ENCODE data around the gene FAM131C. TPM values are rescaled to one million over a fixed set of nuclear protein-coding genes. Genes with fewer than 3 reads are reported as not detected.
"Not testable (repeated sequence)": the region's sequence is repeated elsewhere in the genome, so short reads cannot be mapped to it uniquely, and the experiment has no call there.

FAM131C gene
- total and polyA plus RNA-seq, 2 experiments from 2014 or later = 0.71 to 1.3 TPM

DNA sequence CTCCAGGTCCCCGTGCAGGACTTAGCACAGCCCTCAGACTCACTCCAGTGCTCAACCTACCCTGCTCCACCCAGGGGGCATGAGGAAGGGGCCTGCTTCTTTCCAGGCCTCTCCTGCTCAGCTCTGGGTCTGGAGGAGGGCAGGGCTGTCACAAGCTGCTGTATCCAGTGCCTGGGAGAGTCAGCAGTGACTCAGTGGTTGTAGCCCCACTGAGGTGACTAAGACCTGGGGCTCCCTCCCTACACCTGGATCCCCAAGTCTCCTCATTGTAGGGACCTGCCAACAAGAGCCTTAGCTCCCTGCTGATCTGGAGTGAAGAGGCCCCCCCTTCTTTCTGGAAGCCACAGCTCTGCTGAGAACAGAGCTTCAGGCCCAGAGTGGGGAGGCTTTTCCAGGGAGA, 36.1 kb upstream of the FAM131C start:
- Histone ChIP-seq H2AFZ (no peak overlapping the region), H3K4me2 (no peak overlapping the region), H3K9me2 (ENCODE audit: insufficient read depth) (no peaks in the 10 kb centered on the region), H3K27me3 (ENCODE audit: insufficient read depth) (no peaks in the 10 kb centered on the region), H3K27ac (ENCODE audit: low read depth) (no peak overlapping the region), H4K20me1 (replicated peaks; ENCODE audit: insufficient read depth) (no peaks in the 10 kb centered on the region), H3K4me1 (ENCODE audit: insufficient read depth) (peaks cover 11% of the 10 kb centered on the region), H3K79me2 (replicated peaks; ENCODE audit: insufficient read depth) (no peaks in the 10 kb centered on the region), H3K36me3 (ENCODE audit: insufficient read depth) (no peaks in the 10 kb centered on the region), H3F3A (replicated peaks; ENCODE audit: low read depth) (no peaks in the 10 kb centered on the region), H3K4me3 (no peak overlapping the region)
- Mint-ChIP-seq H3K36me3 (ENCODE audit: low read depth) (peaks cover 11% of the 10 kb centered on the region), H3K4me3 (no peak overlapping the region), H3K27me3 (ENCODE audit: insufficient read depth, low read depth, poor library complexity) (peaks cover 10% of the 10 kb centered on the region), H3K27ac (no peak overlapping the region), H3K9me3 (peaks cover 25% of the 10 kb centered on the region), H3K4me1 (peaks cover 16% of the 10 kb centered on the region)
- no peak for TF ChIP-seq CREB1 (CRISPR knock-in tag; IDR thresholded peaks at IDR 0.05; ENCODE audit: low read depth)
- no peak for TF ChIP-seq ZNF114 (CRISPR knock-in tag; IDR thresholded peaks at IDR 0.05)
- TF ChIP-seq POLR2AphosphoS5 (IDR thresholded peaks at IDR 0.05; ENCODE audit: low read depth) = no peak
- TF ChIP-seq, protein P1, sequence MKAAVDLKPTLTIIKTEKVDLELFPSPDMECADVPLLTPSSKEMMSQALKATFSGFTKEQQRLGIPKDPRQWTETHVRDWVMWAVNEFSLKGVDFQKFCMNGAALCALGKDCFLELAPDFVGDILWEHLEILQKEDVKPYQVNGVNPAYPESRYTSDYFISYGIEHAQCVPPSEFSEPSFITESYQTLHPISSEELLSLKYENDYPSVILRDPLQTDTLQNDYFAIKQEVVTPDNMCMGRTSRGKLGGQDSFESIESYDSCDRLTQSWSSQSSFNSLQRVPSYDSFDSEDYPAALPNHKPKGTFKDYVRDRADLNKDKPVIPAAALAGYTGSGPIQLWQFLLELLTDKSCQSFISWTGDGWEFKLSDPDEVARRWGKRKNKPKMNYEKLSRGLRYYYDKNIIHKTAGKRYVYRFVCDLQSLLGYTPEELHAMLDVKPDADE (IDR thresholded peaks at IDR 0.05) = no peak
- TF ChIP-seq STAT1 (IDR thresholded peaks at IDR 0.05; ENCODE audit: unreplicated experiment) = no peak
- no peak for TF ChIP-seq EZH2 (IDR thresholded peaks at IDR 0.05; ENCODE audit: low read depth, unreplicated experiment)
- TF ChIP-seq, protein P2, sequence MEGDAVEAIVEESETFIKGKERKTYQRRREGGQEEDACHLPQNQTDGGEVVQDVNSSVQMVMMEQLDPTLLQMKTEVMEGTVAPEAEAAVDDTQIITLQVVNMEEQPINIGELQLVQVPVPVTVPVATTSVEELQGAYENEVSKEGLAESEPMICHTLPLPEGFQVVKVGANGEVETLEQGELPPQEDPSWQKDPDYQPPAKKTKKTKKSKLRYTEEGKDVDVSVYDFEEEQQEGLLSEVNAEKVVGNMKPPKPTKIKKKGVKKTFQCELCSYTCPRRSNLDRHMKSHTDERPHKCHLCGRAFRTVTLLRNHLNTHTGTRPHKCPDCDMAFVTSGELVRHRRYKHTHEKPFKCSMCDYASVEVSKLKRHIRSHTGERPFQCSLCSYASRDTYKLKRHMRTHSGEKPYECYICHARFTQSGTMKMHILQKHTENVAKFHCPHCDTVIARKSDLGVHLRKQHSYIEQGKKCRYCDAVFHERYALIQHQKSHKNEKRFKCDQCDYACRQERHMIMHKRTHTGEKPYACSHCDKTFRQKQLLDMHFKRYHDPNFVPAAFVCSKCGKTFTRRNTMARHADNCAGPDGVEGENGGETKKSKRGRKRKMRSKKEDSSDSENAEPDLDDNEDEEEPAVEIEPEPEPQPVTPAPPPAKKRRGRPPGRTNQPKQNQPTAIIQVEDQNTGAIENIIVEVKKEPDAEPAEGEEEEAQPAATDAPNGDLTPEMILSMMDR (conservative IDR thresholded peaks at IDR 0.05; ENCODE audit: low read depth in 2 of 2) = no peak
- ATAC-seq = no peak
- DNase-seq (ENCODE audit: low spot score) = no peak

DNA sequence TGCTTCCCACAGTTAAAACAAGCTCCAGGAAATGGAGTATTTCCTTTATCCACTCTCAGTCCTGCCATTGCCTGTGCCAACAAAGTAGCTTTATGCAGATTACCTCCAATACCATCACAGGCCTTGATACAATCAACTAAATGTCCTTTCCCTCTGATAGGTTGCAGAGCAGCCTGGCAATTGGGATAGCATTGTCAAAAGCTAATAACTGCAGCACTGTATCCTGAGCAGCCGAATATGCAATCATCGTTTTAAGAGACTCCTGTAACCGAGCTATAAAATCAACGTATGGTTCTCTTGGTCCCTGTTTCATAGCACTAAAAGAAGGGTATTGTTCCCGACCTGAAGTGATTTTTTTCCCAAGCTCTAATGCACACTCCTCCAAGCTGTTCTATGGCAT, 33.6 kb upstream of the FAM131C start:
- not testable (repeated sequence) for DNase-seq (ENCODE audit: low spot score); H3K4me1 ChIP-seq (ENCODE audit: insufficient read depth); H3F3A ChIP-seq (replicated peaks; ENCODE audit: low read depth); H3K4me2 ChIP-seq; H2AFZ ChIP-seq; H3K27me3 ChIP-seq (ENCODE audit: insufficient read depth); H3K79me2 ChIP-seq (replicated peaks; ENCODE audit: insufficient read depth); H3K4me3 ChIP-seq; ATAC-seq; H3K36me3 ChIP-seq (ENCODE audit: insufficient read depth); H3K9me2 ChIP-seq (ENCODE audit: insufficient read depth); H3K27ac ChIP-seq (ENCODE audit: low read depth); H4K20me1 ChIP-seq (replicated peaks; ENCODE audit: insufficient read depth); H3K4me3 Mint-ChIP-seq; H3K27ac Mint-ChIP-seq; H3K4me1 Mint-ChIP-seq
- Mint-ChIP-seq H3K27me3 (ENCODE audit: insufficient read depth, low read depth, poor library complexity) (peaks cover 10% of the 10 kb centered on the region), H3K36me3 (ENCODE audit: low read depth) (peaks cover 11% of the 10 kb centered on the region), H3K9me3 (peaks cover 46% of the 10 kb centered on the region)

DNA sequence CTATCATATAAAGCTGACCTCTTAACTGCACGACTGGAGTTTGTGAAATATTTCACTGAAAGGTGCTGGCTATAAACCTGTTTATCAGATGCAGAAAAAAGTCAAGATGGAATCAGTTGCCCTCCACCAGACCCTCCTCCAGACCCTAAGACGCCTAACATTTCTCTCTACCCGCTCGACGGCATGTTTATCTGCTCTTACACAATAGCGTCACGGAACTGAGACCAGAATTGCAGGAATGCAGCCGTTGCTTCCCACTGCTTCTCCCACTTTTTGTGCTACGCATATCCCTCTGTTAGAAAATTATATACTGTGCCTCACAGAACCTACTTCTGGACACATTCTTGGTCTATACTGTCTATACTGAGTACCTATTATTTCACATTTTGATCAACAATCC, 28.2 kb upstream of the FAM131C start:
- no peak overlapping the region for H3K4me2 ChIP-seq
- ATAC-seq = no peak
- H3K36me3 Mint-ChIP-seq (ENCODE audit: low read depth) = no peaks in the 10 kb centered on the region; the same call in 1 of the 3 replicates
- no peaks in the 10 kb centered on the region for H3K9me2 ChIP-seq (ENCODE audit: insufficient read depth)
- H3K27ac ChIP-seq (ENCODE audit: low read depth) = no peak overlapping the region
- no peaks in the 10 kb centered on the region for H3K27me3 ChIP-seq (ENCODE audit: insufficient read depth)
- no peaks in the 10 kb centered on the region for H3F3A ChIP-seq (replicated peaks; ENCODE audit: low read depth)
- H3K27me3 Mint-ChIP-seq (ENCODE audit: insufficient read depth, low read depth, poor library complexity) = peaks cover 8% of the 10 kb centered on the region
- H3K36me3 ChIP-seq (ENCODE audit: insufficient read depth) = peaks cover 5% of the 10 kb centered on the region; the same call in 1 of the 2 replicates
- no peak overlapping the region for H3K27ac Mint-ChIP-seq
- H3K4me1 ChIP-seq (ENCODE audit: insufficient read depth) = peaks cover 6% of the 10 kb centered on the region
- H3K4me1 Mint-ChIP-seq = peaks cover 3% of the 10 kb centered on the region; the same call in 2 of the 3 replicates
- DNase-seq (ENCODE audit: low spot score) = no peak
- no peaks in the 10 kb centered on the region for H3K79me2 ChIP-seq (replicated peaks; ENCODE audit: insufficient read depth)
- H3K9me3 Mint-ChIP-seq = peaks cover 24% of the 10 kb centered on the region
- H4K20me1 ChIP-seq (replicated peaks; ENCODE audit: insufficient read depth) = no peaks in the 10 kb centered on the region
- no peak overlapping the region for H3K4me3 ChIP-seq
- H2AFZ ChIP-seq = no peak overlapping the region
- no peak overlapping the region for H3K4me3 Mint-ChIP-seq
- TF ChIP-seq, protein P3, sequence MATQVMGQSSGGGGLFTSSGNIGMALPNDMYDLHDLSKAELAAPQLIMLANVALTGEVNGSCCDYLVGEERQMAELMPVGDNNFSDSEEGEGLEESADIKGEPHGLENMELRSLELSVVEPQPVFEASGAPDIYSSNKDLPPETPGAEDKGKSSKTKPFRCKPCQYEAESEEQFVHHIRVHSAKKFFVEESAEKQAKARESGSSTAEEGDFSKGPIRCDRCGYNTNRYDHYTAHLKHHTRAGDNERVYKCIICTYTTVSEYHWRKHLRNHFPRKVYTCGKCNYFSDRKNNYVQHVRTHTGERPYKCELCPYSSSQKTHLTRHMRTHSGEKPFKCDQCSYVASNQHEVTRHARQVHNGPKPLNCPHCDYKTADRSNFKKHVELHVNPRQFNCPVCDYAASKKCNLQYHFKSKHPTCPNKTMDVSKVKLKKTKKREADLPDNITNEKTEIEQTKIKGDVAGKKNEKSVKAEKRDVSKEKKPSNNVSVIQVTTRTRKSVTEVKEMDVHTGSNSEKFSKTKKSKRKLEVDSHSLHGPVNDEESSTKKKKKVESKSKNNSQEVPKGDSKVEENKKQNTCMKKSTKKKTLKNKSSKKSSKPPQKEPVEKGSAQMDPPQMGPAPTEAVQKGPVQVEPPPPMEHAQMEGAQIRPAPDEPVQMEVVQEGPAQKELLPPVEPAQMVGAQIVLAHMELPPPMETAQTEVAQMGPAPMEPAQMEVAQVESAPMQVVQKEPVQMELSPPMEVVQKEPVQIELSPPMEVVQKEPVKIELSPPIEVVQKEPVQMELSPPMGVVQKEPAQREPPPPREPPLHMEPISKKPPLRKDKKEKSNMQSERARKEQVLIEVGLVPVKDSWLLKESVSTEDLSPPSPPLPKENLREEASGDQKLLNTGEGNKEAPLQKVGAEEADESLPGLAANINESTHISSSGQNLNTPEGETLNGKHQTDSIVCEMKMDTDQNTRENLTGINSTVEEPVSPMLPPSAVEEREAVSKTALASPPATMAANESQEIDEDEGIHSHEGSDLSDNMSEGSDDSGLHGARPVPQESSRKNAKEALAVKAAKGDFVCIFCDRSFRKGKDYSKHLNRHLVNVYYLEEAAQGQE (IDR thresholded peaks at IDR 0.05; ENCODE audit: unreplicated experiment) = no peak
- TF ChIP-seq ZNF331 (CRISPR knock-in tag; IDR thresholded peaks at IDR 0.05; ENCODE audit: low read depth) (no peak), CREB1 (CRISPR knock-in tag; IDR thresholded peaks at IDR 0.05; ENCODE audit: low read depth) (no peak), ZNF114 (CRISPR knock-in tag; IDR thresholded peaks at IDR 0.05) (no peak)
- TF ChIP-seq, protein P1 (IDR thresholded peaks at IDR 0.05) = no peak

All from GM23338 (cell line).